IMR-90 (cell line): ENCODE measurements around the gene CDH13.

ENCODE experiments used
- CTCF ChIP-seq: conservative IDR thresholded peaks from 2 replicates; pipeline ENCODE4 v1.5.1; 2012; ENCODE audit warnings: mild to moderate bottlenecking, low read depth, low read length, improper control_type of control experiment
- RCOR1 ChIP-seq: IDR thresholded peaks from 2 replicates; pipeline ENCODE4 v1.6.1; 2012; ENCODE audit warnings: mild to moderate bottlenecking, low read length, improper control_type of control experiment; ENCODE audit not compliant: insufficient replicate concordance

- no peak for TF ChIP-seq CTCF
- TF ChIP-seq RCOR1, result no peak
These were observed 31.0 kb downstream of the CDH13 start for GRCh38 chr16:82657786-82658185.
